Chondrocyte (in vitro differentiated cells): Measurements from ENCODE around the gene NOS3. TPM values are rescaled to one million over a fixed set of nuclear protein-coding genes. Genes with fewer than 3 reads are reported as not detected.

Source experiments
- DNase-seq: peaks from one replicate; pipeline ENCODE4 v3.0.0; 2021; ENCODE audit warnings: mixed read lengths, low spot score
- H3K27ac Mint-ChIP-seq: one replicate; pipeline ENCODE4 v1.8.0; 2021; ENCODE audit warnings: mild to moderate bottlenecking, moderate library complexity, mixed read lengths; ENCODE audit not compliant: unreplicated experiment
- H3K27me3 Mint-ChIP-seq: 2 replicates; pipeline ENCODE4 v1.8.0; 2021; ENCODE audit warnings: low read depth, mixed read lengths
- H3K36me3 Mint-ChIP-seq: 2 replicates; pipeline ENCODE4 v1.8.0; 2021; ENCODE audit warnings: low read depth, mixed read lengths
- H3K4me1 Mint-ChIP-seq: 2 replicates; pipeline ENCODE4 v1.8.0; 2021; ENCODE audit warnings: low read depth, mild to moderate bottlenecking, mixed read lengths
- H3K4me3 Mint-ChIP-seq: one replicate; pipeline ENCODE4 v1.8.0; 2021; ENCODE audit warnings: mild to moderate bottlenecking, moderate library complexity, mixed read lengths; ENCODE audit not compliant: unreplicated experiment
- H3K9me3 Mint-ChIP-seq: 2 replicates; pipeline ENCODE4 v1.8.0; 2021; ENCODE audit warnings: low read depth, mixed read lengths
- CTCF ChIP-seq: fragments of 200-600 bp; sonication (generic); IDR thresholded peaks from 2 replicates; pipeline ENCODE4 v1.5.0; 2021; ENCODE audit warnings: antibody characterized with exemption, mild to moderate bottlenecking, moderate library complexity
- total RNA-seq: library from RNA; stranded (reverse); gene quantifications from 3 replicates; pipeline ENCODE4 v1.2.1, GENCODE V29; 2021

The NOS3 gene
- total RNA-seq, 1 donor from 2014 or later: not detected

GRCh38 chr7:150965273-150965830 lies 25.5 kb upstream of the NOS3 start:
- Mint-ChIP-seq H3K4me3 (no peak overlapping the region), H3K9me3 (no peaks in the 10 kb centered on the region), H3K27me3 (peaks cover 36% of the 10 kb centered on the region), H3K27ac (no peak overlapping the region), H3K36me3 (no peaks in the 10 kb centered on the region), H3K4me1 (peaks cover 21% of the 10 kb centered on the region)
- no peak for DNase-seq
- TF ChIP-seq CTCF: no peak

- H3K4me1 Mint-ChIP-seq: peaks cover 21% of the 10 kb centered on the region
- no peaks in the 10 kb centered on the region for H3K36me3 Mint-ChIP-seq
- TF ChIP-seq CTCF: peak; percentile 38
- DNase-seq: no peak
- no peaks in the 10 kb centered on the region for H3K9me3 Mint-ChIP-seq
- H3K27ac Mint-ChIP-seq: no peak overlapping the region
- no peak overlapping the region for H3K4me3 Mint-ChIP-seq
- H3K27me3 Mint-ChIP-seq: peaks cover 41% of the 10 kb centered on the region
Observed at GRCh38 chr7:150966002-150966401, 24.8 kb upstream of the NOS3 start.

GRCh38 chr7:150967349-150967748 lies 23.5 kb upstream of the NOS3 start:
- DNase-seq: no peak
- no peak for TF ChIP-seq CTCF
- peaks cover 46% of the 10 kb centered on the region for H3K27me3 Mint-ChIP-seq
- no peaks in the 10 kb centered on the region for H3K36me3 Mint-ChIP-seq
- no peak overlapping the region for H3K27ac Mint-ChIP-seq
- H3K4me3 Mint-ChIP-seq: no peak overlapping the region
- H3K4me1 Mint-ChIP-seq: peaks cover 16% of the 10 kb centered on the region
- H3K9me3 Mint-ChIP-seq: no peaks in the 10 kb centered on the region

GRCh38 chr7:150968056-150968733 lies 22.6 kb upstream of the NOS3 start:
- peaks cover 49% of the 10 kb centered on the region for H3K27me3 Mint-ChIP-seq
- TF ChIP-seq CTCF: no peak
- H3K36me3 Mint-ChIP-seq: no peaks in the 10 kb centered on the region
- DNase-seq: no peak
- no peak overlapping the region for H3K27ac Mint-ChIP-seq
- no peaks in the 10 kb centered on the region for H3K9me3 Mint-ChIP-seq
- peaks cover 9% of the 10 kb centered on the region for H3K4me1 Mint-ChIP-seq
- H3K4me3 Mint-ChIP-seq: no peak overlapping the region

- H3K27me3 Mint-ChIP-seq: peaks cover 49% of the 10 kb centered on the region
- H3K36me3 Mint-ChIP-seq: no peaks in the 10 kb centered on the region
- H3K27ac Mint-ChIP-seq: no peak overlapping the region
- no peak for DNase-seq
- H3K9me3 Mint-ChIP-seq: no peaks in the 10 kb centered on the region
- H3K4me1 Mint-ChIP-seq: peaks cover 9% of the 10 kb centered on the region
- TF ChIP-seq CTCF: no peak
- no peak overlapping the region for H3K4me3 Mint-ChIP-seq
Observed at GRCh38 chr7:150968734-150969372, 22.0 kb upstream of the NOS3 start.
